ENCODE data around the gene ZNF296. TPM values are rescaled to one million over a fixed set of nuclear protein-coding genes. Genes with fewer than 3 reads are reported as not detected.

ZNF296 gene
- total and polyA plus RNA-seq, 5 donors from 2014 or later, result 1.8 to 3.0 (median 2.1) TPM

DNA sequence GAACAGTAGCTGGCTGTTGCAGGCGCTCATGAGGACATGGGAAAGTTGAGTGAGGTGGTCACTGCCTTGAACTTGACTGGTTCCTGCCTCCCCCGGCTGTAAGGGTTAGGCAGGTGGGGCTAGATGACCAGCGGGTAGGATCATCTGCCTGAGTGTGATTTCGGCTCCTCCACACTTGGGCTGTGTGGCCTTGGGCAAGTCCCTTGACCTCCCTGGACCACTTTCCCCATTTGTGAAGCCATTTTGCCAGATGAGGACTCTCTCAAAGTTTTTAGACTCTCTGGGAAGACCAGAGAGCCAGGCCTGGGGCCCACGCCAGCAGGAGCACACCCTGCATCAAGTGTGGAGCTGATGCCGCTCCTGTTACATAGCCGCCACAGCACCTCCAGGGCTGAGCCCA, 26.2 kb upstream of the ZNF296 start:
- H3K27ac Mint-ChIP-seq, result peak overlapping the region in 2 of 3 donors; percentile 56 to 89
- H3K27ac ChIP-seq (ENCODE audit: insufficient read depth, low read length, poor library complexity, severe bottlenecking), result peak overlapping the region; percentile 61

DNA sequence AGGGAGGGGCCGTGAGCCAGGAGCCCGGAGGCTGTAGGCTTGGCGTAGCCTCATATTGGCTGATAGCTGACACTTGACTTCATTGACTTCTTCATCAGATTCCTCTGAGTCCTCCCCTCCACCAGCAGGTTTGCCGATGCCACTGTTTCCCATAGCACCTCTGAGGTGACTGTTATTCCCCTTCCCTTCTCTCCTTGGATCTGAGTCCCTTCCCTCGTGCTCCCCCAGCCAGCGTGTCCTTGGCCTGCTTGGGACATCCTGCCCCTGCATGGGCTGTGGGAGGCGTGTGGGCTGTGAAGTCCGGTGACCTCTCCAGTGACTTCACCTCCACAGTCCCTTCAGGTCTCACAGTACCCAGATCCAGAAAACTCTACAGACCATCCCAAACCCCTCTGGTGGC, 25.5 kb upstream of the ZNF296 start:
- no peak for DNase-seq
- Histone ChIP-seq H3K4me1 (ENCODE audit: control insufficient read depth, insufficient read depth, low read length, poor library complexity, severe bottlenecking) (peaks cover 38% of the 10 kb centered on the region), H3K27me3 (ENCODE audit: control insufficient read depth, insufficient read depth, low read length) (no peaks in the 10 kb centered on the region), H3K4me3 (ENCODE audit: low read depth, low read length) (no peak overlapping the region), H3K9me3 (ENCODE audit: control insufficient read depth in 2 of 2, low read length in 2 of 2) (no peaks in the 10 kb centered on the region), H3K27ac (ENCODE audit: insufficient read depth, low read length, poor library complexity, severe bottlenecking) (no peak overlapping the region), H3K36me3 (ENCODE audit: control insufficient read depth, insufficient read depth, low read length) (no peaks in the 10 kb centered on the region)
- Mint-ChIP-seq H3K9me3 (peaks cover 0 to 2% (median 0%) of the 10 kb centered on the region in 7 donors), H3K36me3 (no peaks in the 10 kb centered on the region), H3K27me3 (no peaks in the 10 kb centered on the region), H3K27ac (peak overlapping the region in 1 of 3 donors; percentile 62), H3K4me3 (peak overlapping the region in 1 of 4 donors; percentile 68), H3K4me1 (peaks cover 8 to 84% (median 39%) of the 10 kb centered on the region in 4 donors)
- ATAC-seq (ENCODE audit: low read depth in 2 of 2), result no peak

More for the DNA sequence above, 26.2 kb upstream of the ZNF296 start:
- H3K27me3 Mint-ChIP-seq, result no peaks in the 10 kb centered on the region
- Histone ChIP-seq H3K9me3 (ENCODE audit: control insufficient read depth in 2 of 2, low read length in 2 of 2) (no peaks in the 10 kb centered on the region), H3K4me3 (ENCODE audit: low read depth, low read length) (no peak overlapping the region), H3K4me1 (ENCODE audit: control insufficient read depth, insufficient read depth, low read length, poor library complexity, severe bottlenecking) (peaks cover 38% of the 10 kb centered on the region), H3K27me3 (ENCODE audit: control insufficient read depth, insufficient read depth, low read length) (no peaks in the 10 kb centered on the region), H3K36me3 (ENCODE audit: control insufficient read depth, insufficient read depth, low read length) (no peaks in the 10 kb centered on the region)
- peaks cover 0 to 2% (median 0%) of the 10 kb centered on the region in 7 donors for H3K9me3 Mint-ChIP-seq
- peaks cover 8 to 79% (median 38%) of the 10 kb centered on the region in 4 donors for H3K4me1 Mint-ChIP-seq
- DNase-seq, result no peak
- H3K36me3 Mint-ChIP-seq, result no peaks in the 10 kb centered on the region
- ATAC-seq (ENCODE audit: low read depth in 2 of 2), result no peak
- peak overlapping the region in 1 of 4 donors; percentile 67 for H3K4me3 Mint-ChIP-seq

DNA sequence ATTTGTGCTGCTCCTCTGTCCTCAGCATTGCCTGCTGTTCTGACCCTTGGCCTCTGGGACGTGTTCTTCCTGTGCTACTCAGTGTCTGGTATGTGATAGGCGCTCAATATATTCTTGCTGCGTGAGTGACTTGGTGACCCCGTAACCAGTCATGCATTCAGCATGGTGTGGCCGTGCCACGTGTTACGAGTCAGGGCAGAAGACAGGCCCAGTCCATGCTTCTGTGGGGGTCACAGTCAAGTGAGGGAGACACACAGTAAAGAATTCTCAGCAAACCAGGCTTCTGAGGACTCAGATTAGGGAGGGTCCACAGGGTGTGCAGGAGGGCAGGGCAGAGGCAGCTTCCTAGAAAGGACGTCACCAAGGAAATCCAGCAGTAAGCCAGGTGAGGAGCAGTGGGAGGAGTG, 24.6 kb upstream of the ZNF296 start:
- Histone ChIP-seq H3K4me3 (ENCODE audit: low read depth, low read length) (no peak overlapping the region), H3K27me3 (ENCODE audit: control insufficient read depth, insufficient read depth, low read length) (no peaks in the 10 kb centered on the region), H3K9me3 (ENCODE audit: control insufficient read depth in 2 of 2, low read length in 2 of 2) (no peaks in the 10 kb centered on the region), H3K27ac (ENCODE audit: insufficient read depth, low read length, poor library complexity, severe bottlenecking) (no peak overlapping the region), H3K4me1 (ENCODE audit: control insufficient read depth, insufficient read depth, low read length, poor library complexity, severe bottlenecking) (peaks cover 38% of the 10 kb centered on the region), H3K36me3 (ENCODE audit: control insufficient read depth, insufficient read depth, low read length) (no peaks in the 10 kb centered on the region)
- DNase-seq (no peak), ATAC-seq (ENCODE audit: low read depth in 2 of 2) (no peak)
- Mint-ChIP-seq H3K27ac (peak overlapping the region in 2 of 3 donors; percentile 31 to 62), H3K9me3 (peaks cover 0 to 2% (median 0%) of the 10 kb centered on the region in 7 donors), H3K36me3 (no peaks in the 10 kb centered on the region), H3K27me3 (no peaks in the 10 kb centered on the region), H3K4me3 (peak overlapping the region in 2 of 4 donors; percentile 39 to 68), H3K4me1 (peaks cover 8 to 87% (median 47%) of the 10 kb centered on the region in 4 donors)

GRCh38 chr19:45100201-45100600, 23.9 kb upstream of the ZNF296 start:
- Histone ChIP-seq H3K9me3 (ENCODE audit: control insufficient read depth in 2 of 2, low read length in 2 of 2) (no peaks in the 10 kb centered on the region), H3K27me3 (ENCODE audit: control insufficient read depth, insufficient read depth, low read length) (no peaks in the 10 kb centered on the region), H3K36me3 (ENCODE audit: control insufficient read depth, insufficient read depth, low read length) (no peaks in the 10 kb centered on the region), H3K4me3 (ENCODE audit: low read depth, low read length) (no peak overlapping the region), H3K27ac (ENCODE audit: insufficient read depth, low read length, poor library complexity, severe bottlenecking) (no peak overlapping the region), H3K4me1 (ENCODE audit: control insufficient read depth, insufficient read depth, low read length, poor library complexity, severe bottlenecking) (peaks cover 36% of the 10 kb centered on the region)
- peaks cover 8 to 87% (median 48%) of the 10 kb centered on the region in 4 donors for H3K4me1 Mint-ChIP-seq
- H3K9me3 Mint-ChIP-seq, result peaks cover 0 to 2% (median 0%) of the 10 kb centered on the region in 7 donors
- H3K4me3 Mint-ChIP-seq, result peak overlapping the region in 2 of 4 donors; percentile 5 to 68
- H3K27ac Mint-ChIP-seq, result peak overlapping the region in 2 of 3 donors; percentile 28 to 62
- no peaks in the 10 kb centered on the region for H3K27me3 Mint-ChIP-seq
- ATAC-seq (ENCODE audit: low read depth in 2 of 2) (no peak), DNase-seq (no peak)
- no peaks in the 10 kb centered on the region for H3K36me3 Mint-ChIP-seq

- H3K27ac Mint-ChIP-seq, result peak overlapping the region in 1 of 3 donors; percentile 44
- Histone ChIP-seq H3K9me3 (ENCODE audit: control insufficient read depth in 2 of 2, low read length in 2 of 2) (no peaks in the 10 kb centered on the region), H3K27me3 (ENCODE audit: control insufficient read depth, insufficient read depth, low read length) (no peaks in the 10 kb centered on the region), H3K4me3 (ENCODE audit: low read depth, low read length) (no peak overlapping the region), H3K4me1 (ENCODE audit: control insufficient read depth, insufficient read depth, low read length, poor library complexity, severe bottlenecking) (peaks cover 35% of the 10 kb centered on the region), H3K36me3 (ENCODE audit: control insufficient read depth, insufficient read depth, low read length) (no peaks in the 10 kb centered on the region), H3K27ac (ENCODE audit: insufficient read depth, low read length, poor library complexity, severe bottlenecking) (no peak overlapping the region)
- ATAC-seq (ENCODE audit: low read depth in 2 of 2) (no peak), DNase-seq (no peak)
- no peaks in the 10 kb centered on the region for H3K27me3 Mint-ChIP-seq
- peaks cover 0 to 2% (median 0%) of the 10 kb centered on the region in 7 donors for H3K9me3 Mint-ChIP-seq
- H3K36me3 Mint-ChIP-seq, result no peaks in the 10 kb centered on the region
- peak overlapping the region in 2 of 4 donors; percentile 73 to 77 for H3K4me3 Mint-ChIP-seq
- H3K4me1 Mint-ChIP-seq, result peaks cover 6 to 87% (median 48%) of the 10 kb centered on the region in 4 donors
These were observed 23.4 kb upstream of the ZNF296 start for GRCh38 chr19:45099467-45100191.

DNA sequence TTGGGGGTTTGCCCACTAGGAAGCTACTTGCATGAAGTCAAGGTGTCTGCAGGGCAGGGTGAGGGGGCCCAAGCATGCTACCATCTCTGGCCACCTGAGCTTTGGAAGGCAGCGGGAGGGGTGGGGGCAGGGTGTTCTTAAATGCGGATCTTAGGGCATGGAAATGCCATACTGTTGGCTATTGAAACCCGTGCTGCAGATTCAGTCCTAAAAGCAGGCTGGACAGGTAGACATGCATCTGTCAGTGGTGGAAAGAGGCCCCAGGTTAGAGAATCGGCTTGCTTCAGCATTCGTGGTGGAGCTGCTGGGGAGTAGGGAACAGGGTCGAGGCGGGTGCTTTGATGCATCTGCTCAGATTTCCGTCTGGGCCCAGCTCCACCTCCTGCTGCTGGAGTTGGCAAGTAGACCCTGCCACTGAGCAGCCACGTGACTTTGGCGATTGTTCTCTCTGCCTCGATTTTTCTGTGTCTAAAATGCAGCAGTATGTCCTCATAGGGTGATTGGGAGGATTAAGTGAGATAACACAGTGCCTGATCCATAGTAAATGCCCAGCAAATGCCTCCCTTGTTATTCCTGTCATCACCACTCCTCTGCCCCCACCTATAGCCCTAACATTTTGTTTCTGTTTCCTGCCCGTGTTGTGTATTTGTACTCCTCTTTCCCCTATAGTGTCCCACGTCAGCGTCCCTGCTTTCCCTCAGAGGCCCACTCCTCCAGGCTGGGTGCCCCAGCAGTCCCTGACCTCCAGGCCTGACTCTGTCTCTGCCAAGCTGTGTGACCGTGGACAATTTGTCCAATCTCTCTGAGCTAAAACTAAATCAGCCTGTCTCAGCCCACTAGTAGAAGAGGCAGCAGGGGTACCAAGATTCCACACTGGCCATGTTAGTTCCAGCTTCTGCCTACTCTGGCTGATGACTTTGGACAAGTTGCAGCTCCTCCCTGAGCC, 22.5 kb upstream of the ZNF296 start:
- peak overlapping the region in 2 of 3 donors; percentile 44 to 71 for H3K27ac Mint-ChIP-seq
- peak overlapping the region in 3 of 4 donors; percentile 33 to 95 (median 68) for H3K4me3 Mint-ChIP-seq
- no peaks in the 10 kb centered on the region for H3K9me3 ChIP-seq (ENCODE audit: control insufficient read depth in 2 of 2, low read length in 2 of 2)
- peaks cover 5 to 87% (median 48%) of the 10 kb centered on the region in 4 donors for H3K4me1 Mint-ChIP-seq
- H3K36me3 Mint-ChIP-seq, result no peaks in the 10 kb centered on the region
- no peaks in the 10 kb centered on the region for H3K27me3 Mint-ChIP-seq
- H3K4me3 ChIP-seq (ENCODE audit: low read depth, low read length), result no peak overlapping the region
- ATAC-seq (ENCODE audit: low read depth in 2 of 2) (no peak), DNase-seq (no peak)
- peaks cover 0 to 2% (median 0%) of the 10 kb centered on the region in 7 donors for H3K9me3 Mint-ChIP-seq
- H3K36me3 ChIP-seq (ENCODE audit: control insufficient read depth, insufficient read depth, low read length), result no peaks in the 10 kb centered on the region
- H3K27ac ChIP-seq (ENCODE audit: insufficient read depth, low read length, poor library complexity, severe bottlenecking), result no peak overlapping the region
- no peaks in the 10 kb centered on the region for H3K27me3 ChIP-seq (ENCODE audit: control insufficient read depth, insufficient read depth, low read length)
- peaks cover 35% of the 10 kb centered on the region for H3K4me1 ChIP-seq (ENCODE audit: control insufficient read depth, insufficient read depth, low read length, poor library complexity, severe bottlenecking)

GRCh38 chr19:45097776-45098520, 21.7 kb upstream of the ZNF296 start:
- no peaks in the 10 kb centered on the region for H3K36me3 Mint-ChIP-seq
- H3K27ac Mint-ChIP-seq, result peak overlapping the region in 2 of 3 donors; percentile 17 to 38
- H3K4me3 Mint-ChIP-seq, result peak overlapping the region in 3 of 4 donors; percentile 31 to 95 (median 40)
- H3K4me1 Mint-ChIP-seq, result peaks cover 5 to 86% (median 48%) of the 10 kb centered on the region in 4 donors
- Histone ChIP-seq H3K27me3 (ENCODE audit: control insufficient read depth, insufficient read depth, low read length) (no peaks in the 10 kb centered on the region), H3K36me3 (ENCODE audit: control insufficient read depth, insufficient read depth, low read length) (no peaks in the 10 kb centered on the region), H3K4me1 (ENCODE audit: control insufficient read depth, insufficient read depth, low read length, poor library complexity, severe bottlenecking) (peaks cover 33% of the 10 kb centered on the region), H3K4me3 (ENCODE audit: low read depth, low read length) (no peak overlapping the region), H3K27ac (ENCODE audit: insufficient read depth, low read length, poor library complexity, severe bottlenecking) (no peak overlapping the region), H3K9me3 (ENCODE audit: control insufficient read depth in 2 of 2, low read length in 2 of 2) (no peaks in the 10 kb centered on the region)
- DNase-seq, result no peak
- H3K27me3 Mint-ChIP-seq, result peaks cover under 1% of the 10 kb centered on the region
- no peak for ATAC-seq (ENCODE audit: low read depth in 2 of 2)
- H3K9me3 Mint-ChIP-seq, result peaks cover 0 to under 1% (median 0%) of the 10 kb centered on the region in 7 donors

Measured in CD4-positive, CD25-positive, alpha-beta regulatory T cell (primary cell).